ENCODE results near the gene CLEC18B.

GRCh38 chr16:74450236-74450635, 29.0 kb upstream of the CLEC18B start:
- TF ChIP-seq CTCF (IDR thresholded peaks at IDR 0.05) = no peak
- no peak for TF ChIP-seq POLR2A (IDR thresholded peaks at IDR 0.05)
